Ishikawa (cell line): ENCODE results near the gene KIR3DL3.

Experiments
- CEBPB ChIP-seq: IDR thresholded peaks from 2 replicates; pipeline ENCODE4 v1.6.1; 2012
- CREB1 ChIP-seq: IDR thresholded peaks from 2 replicates; pipeline ENCODE4 v1.6.1; 2012; ENCODE audit warnings: low read depth
- EGR1 ChIP-seq: IDR thresholded peaks from 2 replicates; pipeline ENCODE4 v1.6.1; 2012
- EP300 ChIP-seq: IDR thresholded peaks from 2 replicates; pipeline ENCODE4 v1.6.1; 2012; ENCODE audit warnings: borderline replicate concordance
- FOXM1 ChIP-seq: IDR thresholded peaks from 2 replicates; pipeline ENCODE4 v1.6.1; 2012; ENCODE audit warnings: low read depth, borderline replicate concordance
- MAX ChIP-seq: IDR thresholded peaks from 2 replicates; pipeline ENCODE4 v1.6.1; 2012
- NFIC ChIP-seq: IDR thresholded peaks from 2 replicates; pipeline ENCODE4 v1.6.1; 2012
- RAD21 ChIP-seq: IDR thresholded peaks from 2 replicates; pipeline ENCODE4 v1.6.1; 2012; ENCODE audit warnings: low read depth
- REST ChIP-seq: IDR thresholded peaks from 2 replicates; pipeline ENCODE4 v1.6.1; 2012; ENCODE audit warnings: low read depth, mild to moderate bottlenecking
- TAF1 ChIP-seq: IDR thresholded peaks from 2 replicates; pipeline ENCODE4 v1.6.1; 2012; ENCODE audit warnings: low read depth, mild to moderate bottlenecking
- TCF12 ChIP-seq: IDR thresholded peaks from 2 replicates; pipeline ENCODE4 v1.6.1; 2012; ENCODE audit warnings: low read depth
- TEAD4 ChIP-seq: IDR thresholded peaks from 2 replicates; pipeline ENCODE4 v1.6.1; 2012
- USF1 ChIP-seq: IDR thresholded peaks from 2 replicates; pipeline ENCODE4 v1.6.1; 2012
- YY1 ChIP-seq: IDR thresholded peaks from 2 replicates; pipeline ENCODE4 v1.6.1; 2012; ENCODE audit warnings: low read depth
- ZBTB7A ChIP-seq: IDR thresholded peaks from 2 replicates; pipeline ENCODE4 v1.6.1; 2012; ENCODE audit warnings: low read depth

Gene KIR3DL3

GRCh38 chr19:54691582-54692297, 32.5 kb upstream of the KIR3DL3 start:
- 0 out of 2 replicates have a peak, but pooled peaks have one; percentile 27 for TF ChIP-seq CEBPB
- no peak for TF ChIP-seq CREB1

- TF ChIP-seq EP300 (no peak), TCF12 (no peak), ZBTB7A (no peak), YY1 (no peak), MAX (no peak), REST (no peak)
Observed at GRCh38 chr19:54692298-54692615, 32.0 kb upstream of the KIR3DL3 start.

GRCh38 chr19:54694648-54695047, 29.6 kb upstream of the KIR3DL3 start:
- TF ChIP-seq FOXM1 (no peak), NFIC (no peak), ZBTB7A (no peak), CEBPB (no peak), MAX (no peak), USF1 (no peak), EP300 (no peak)

GRCh38 chr19:54696117-54696548, 28.1 kb upstream of the KIR3DL3 start:
- TF ChIP-seq NFIC = no peak
- no peak for TF ChIP-seq EP300
- TF ChIP-seq FOXM1 = no peak
- TF ChIP-seq REST = no peak
- TF ChIP-seq TAF1 = no peak
- no peak for TF ChIP-seq TEAD4
- no peak for TF ChIP-seq USF1
- no peak for TF ChIP-seq TCF12
- TF ChIP-seq EGR1 = no peak
- no peak for TF ChIP-seq CEBPB
- no peak for TF ChIP-seq ZBTB7A
- no peak for TF ChIP-seq CREB1
- TF ChIP-seq MAX = no peak
- TF ChIP-seq YY1 = no peak
- no peak for TF ChIP-seq RAD21

GRCh38 chr19:54696766-54697165, 27.5 kb upstream of the KIR3DL3 start:
- TF ChIP-seq USF1 (no peak), EGR1 (no peak), MAX (no peak), YY1 (no peak), TAF1 (no peak), EP300 (no peak), FOXM1 (no peak), ZBTB7A (no peak), CREB1 (no peak), TEAD4 (no peak)

- TF ChIP-seq TEAD4 = no peak
- TF ChIP-seq TAF1 = no peak
- TF ChIP-seq RAD21 = no peak
- no peak for TF ChIP-seq EGR1
Observed at GRCh38 chr19:54704928-54705327, 19.3 kb upstream of the KIR3DL3 start.
